Measurements from ENCODE around the gene TRPC4AP. TPM values are rescaled to one million over a fixed set of nuclear protein-coding genes. Genes with fewer than 3 reads are reported as not detected.

TRPC4AP gene
- total RNA-seq, 2 donors from 2014 or later: 84.2 to 103 TPM

DNA sequence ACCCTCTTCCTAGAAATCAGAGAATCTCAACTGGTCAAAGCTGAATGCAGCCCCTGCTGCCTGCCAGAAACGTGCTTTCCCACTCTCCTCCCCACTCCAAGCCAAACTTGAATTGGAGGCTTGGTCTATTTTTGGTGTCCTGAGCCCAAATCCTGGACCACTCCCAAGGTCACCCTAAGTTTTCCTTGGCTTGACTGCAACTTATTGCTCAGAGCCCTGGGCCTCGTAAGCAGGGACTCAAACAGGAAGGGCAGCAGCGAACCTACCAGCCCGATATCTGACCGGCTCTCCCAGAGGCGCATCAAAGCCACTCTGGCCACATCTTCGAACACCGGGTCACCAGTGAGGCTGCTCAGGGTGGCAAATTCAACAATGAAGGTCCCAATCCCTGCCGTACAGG lies 41.9 kb upstream of the TRPC4AP start:
- Mint-ChIP-seq H3K36me3 (ENCODE audit: low read depth) (peaks cover 75% of the 10 kb centered on the region), H3K9me3 (no peaks in the 10 kb centered on the region), H3K27me3 (ENCODE audit: insufficient read depth) (no peaks in the 10 kb centered on the region), H3K27ac (peak overlapping the region; percentile 8), H3K4me3 (no peak overlapping the region), H3K4me1 (no peaks in the 10 kb centered on the region)
- Histone ChIP-seq H3K27ac (ENCODE audit: low read depth, low read length) (no peak overlapping the region), H3K36me3 (ENCODE audit: control insufficient read depth, insufficient read depth, low read length) (peaks cover 49% of the 10 kb centered on the region), H3K9ac (ENCODE audit: extremely low read depth, low read length, poor library complexity, severe bottlenecking) (no peak overlapping the region), H3K27me3 (ENCODE audit: control insufficient read depth, insufficient read depth, low read length, poor library complexity, severe bottlenecking) (no peaks in the 10 kb centered on the region), H3K4me1 (ENCODE audit: control insufficient read depth, insufficient read depth, low read length) (no peaks in the 10 kb centered on the region), H3K4me3 (ENCODE audit: low read length) (no peak overlapping the region), H3K9me3 (ENCODE audit: control insufficient read depth, low read length) (no peaks in the 10 kb centered on the region)
- TF ChIP-seq, protein P1, sequence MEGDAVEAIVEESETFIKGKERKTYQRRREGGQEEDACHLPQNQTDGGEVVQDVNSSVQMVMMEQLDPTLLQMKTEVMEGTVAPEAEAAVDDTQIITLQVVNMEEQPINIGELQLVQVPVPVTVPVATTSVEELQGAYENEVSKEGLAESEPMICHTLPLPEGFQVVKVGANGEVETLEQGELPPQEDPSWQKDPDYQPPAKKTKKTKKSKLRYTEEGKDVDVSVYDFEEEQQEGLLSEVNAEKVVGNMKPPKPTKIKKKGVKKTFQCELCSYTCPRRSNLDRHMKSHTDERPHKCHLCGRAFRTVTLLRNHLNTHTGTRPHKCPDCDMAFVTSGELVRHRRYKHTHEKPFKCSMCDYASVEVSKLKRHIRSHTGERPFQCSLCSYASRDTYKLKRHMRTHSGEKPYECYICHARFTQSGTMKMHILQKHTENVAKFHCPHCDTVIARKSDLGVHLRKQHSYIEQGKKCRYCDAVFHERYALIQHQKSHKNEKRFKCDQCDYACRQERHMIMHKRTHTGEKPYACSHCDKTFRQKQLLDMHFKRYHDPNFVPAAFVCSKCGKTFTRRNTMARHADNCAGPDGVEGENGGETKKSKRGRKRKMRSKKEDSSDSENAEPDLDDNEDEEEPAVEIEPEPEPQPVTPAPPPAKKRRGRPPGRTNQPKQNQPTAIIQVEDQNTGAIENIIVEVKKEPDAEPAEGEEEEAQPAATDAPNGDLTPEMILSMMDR (conservative IDR thresholded peaks at IDR 0.05): no peak
- no peak for DNase-seq
- 95 to 96% methylated on average over 8 to 9 of the region's 9 CpGs for WGBS, 2 experiments (ENCODE audit: insufficient coverage in 1 of 2, insufficient read length in 1 of 2)

DNA sequence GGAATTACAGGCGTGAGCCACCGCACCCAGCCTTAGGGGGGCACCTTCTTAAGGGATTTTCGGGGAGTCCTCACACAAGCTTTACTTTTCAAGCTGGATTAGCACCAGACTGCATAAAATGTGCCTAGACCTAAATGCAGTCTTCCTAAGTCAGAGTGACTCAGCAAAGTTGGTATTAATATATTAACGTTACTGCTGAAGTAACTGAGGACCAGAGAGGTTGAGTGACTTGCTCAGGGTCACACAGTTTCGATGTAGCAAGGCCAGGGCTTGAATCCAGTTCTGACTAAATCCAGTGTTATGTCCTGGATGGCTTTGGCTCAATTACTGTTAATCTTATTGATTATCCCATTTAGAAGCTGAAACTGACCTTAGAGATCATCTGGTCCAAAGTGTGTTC lies 41.1 kb upstream of the TRPC4AP start:
- H3K27ac Mint-ChIP-seq: no peak overlapping the region
- DNase-seq: no peak
- WGBS, 2 experiments (ENCODE audit: insufficient coverage in 1 of 2, insufficient read length in 1 of 2): 96 to 100% methylated on average over 4 to 5 of the region's 5 CpGs
- H3K27me3 ChIP-seq (ENCODE audit: control insufficient read depth, insufficient read depth, low read length, poor library complexity, severe bottlenecking): no peaks in the 10 kb centered on the region
- H3K27me3 Mint-ChIP-seq (ENCODE audit: insufficient read depth): no peaks in the 10 kb centered on the region
- H3K4me3 Mint-ChIP-seq: no peak overlapping the region
- H3K9ac ChIP-seq (ENCODE audit: extremely low read depth, low read length, poor library complexity, severe bottlenecking): no peak overlapping the region
- no peak overlapping the region for H3K4me3 ChIP-seq (ENCODE audit: low read length)
- H3K36me3 Mint-ChIP-seq (ENCODE audit: low read depth): peaks cover 72% of the 10 kb centered on the region
- H3K9me3 ChIP-seq (ENCODE audit: control insufficient read depth, low read length): no peaks in the 10 kb centered on the region
- H3K9me3 Mint-ChIP-seq: no peaks in the 10 kb centered on the region
- H3K36me3 ChIP-seq (ENCODE audit: control insufficient read depth, insufficient read depth, low read length): peaks cover 49% of the 10 kb centered on the region
- TF ChIP-seq, protein P1 (conservative IDR thresholded peaks at IDR 0.05): no peak
- H3K27ac ChIP-seq (ENCODE audit: low read depth, low read length): no peak overlapping the region
- no peaks in the 10 kb centered on the region for H3K4me1 Mint-ChIP-seq
- H3K4me1 ChIP-seq (ENCODE audit: control insufficient read depth, insufficient read depth, low read length): no peaks in the 10 kb centered on the region

DNA sequence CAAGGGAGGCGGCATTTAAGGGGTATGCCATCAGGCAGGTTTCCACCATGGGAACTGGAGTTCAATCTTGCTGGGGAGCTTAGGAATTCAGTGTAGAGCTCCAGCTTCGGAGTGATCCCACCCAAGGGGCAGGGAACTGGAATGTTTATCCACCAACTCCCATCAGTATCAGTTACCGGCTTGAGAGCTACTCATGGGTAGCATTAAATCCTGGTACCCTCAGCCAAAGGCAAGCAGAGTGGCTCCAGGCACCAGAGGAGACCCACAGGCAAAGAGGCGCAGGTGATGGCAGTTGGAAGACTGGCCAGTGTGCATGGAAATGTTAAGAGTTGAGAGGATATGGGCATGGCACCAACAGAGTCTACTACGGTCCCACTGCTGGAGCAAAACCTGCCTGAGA lies 40.4 kb upstream of the TRPC4AP start:
- Histone ChIP-seq H3K9me3 (ENCODE audit: control insufficient read depth, low read length) (no peaks in the 10 kb centered on the region), H3K27me3 (ENCODE audit: control insufficient read depth, insufficient read depth, low read length, poor library complexity, severe bottlenecking) (no peaks in the 10 kb centered on the region), H3K36me3 (ENCODE audit: control insufficient read depth, insufficient read depth, low read length) (peaks cover 45% of the 10 kb centered on the region), H3K9ac (ENCODE audit: extremely low read depth, low read length, poor library complexity, severe bottlenecking) (no peak overlapping the region), H3K4me1 (ENCODE audit: control insufficient read depth, insufficient read depth, low read length) (no peaks in the 10 kb centered on the region), H3K4me3 (ENCODE audit: low read length) (no peak overlapping the region), H3K27ac (ENCODE audit: low read depth, low read length) (no peak overlapping the region)
- TF ChIP-seq, protein P1 (conservative IDR thresholded peaks at IDR 0.05): no peak
- Mint-ChIP-seq H3K27me3 (ENCODE audit: insufficient read depth) (no peaks in the 10 kb centered on the region), H3K4me1 (no peaks in the 10 kb centered on the region), H3K4me3 (no peak overlapping the region), H3K36me3 (ENCODE audit: low read depth) (peaks cover 68% of the 10 kb centered on the region), H3K27ac (peak overlapping the region; percentile 77), H3K9me3 (no peaks in the 10 kb centered on the region)
- 95 to 100% methylated on average over 4 to 5 of the region's 5 CpGs for WGBS, 2 experiments (ENCODE audit: insufficient coverage in 1 of 2, insufficient read length in 1 of 2)
- no peak for DNase-seq
